Mesendoderm (in vitro differentiated cells): Measurements from ENCODE around the gene MTUS2.

Experiments
- DNase-seq: peaks from one replicate; pipeline ENCODE4 v3.0.0; 2013
- H2AK5ac ChIP-seq: 2 replicates; pipeline ENCODE4 v1.6.1; 2013; ENCODE audit warnings: low read length, inconsistent platforms
- H2BK120ac ChIP-seq: 2 replicates; pipeline ENCODE4 v1.6.1; 2013; ENCODE audit warnings: low read depth, mild to moderate bottlenecking, low read length, moderate library complexity, mixed read lengths
- H2BK15ac ChIP-seq: replicated peaks from 2 replicates; pipeline ENCODE4 v1.6.1; 2013; ENCODE audit warnings: low read depth, mild to moderate bottlenecking, moderate library complexity
- H2BK5ac ChIP-seq: 2 replicates; pipeline ENCODE4 v1.6.1; 2013; ENCODE audit warnings: low read length, inconsistent platforms
- H3K18ac ChIP-seq: 2 replicates; pipeline ENCODE4 v1.6.1; 2013; ENCODE audit warnings: mild to moderate bottlenecking, low read length, mixed read lengths
- H3K23ac ChIP-seq: one replicate; pipeline ENCODE4 v1.6.1; 2013; ENCODE audit warnings: low read length
- H3K27ac ChIP-seq: 2 replicates; pipeline ENCODE4 v1.5.1; 2013; ENCODE audit warnings: low read depth, mild to moderate bottlenecking, inconsistent platforms, low read length, moderate library complexity
- H3K27me3 ChIP-seq: 2 replicates; pipeline ENCODE4 v1.6.1; 2013; ENCODE audit warnings: low read length, control low read depth, mild to moderate bottlenecking, inconsistent platforms; ENCODE audit not compliant: insufficient read depth, poor library complexity
- H3K36me3 ChIP-seq: 2 replicates; pipeline ENCODE4 v1.6.1; 2013; ENCODE audit warnings: low read length, inconsistent platforms; ENCODE audit not compliant: control insufficient read depth, insufficient read depth
- H3K4ac ChIP-seq: one replicate; pipeline ENCODE4 v1.6.1; 2013; ENCODE audit warnings: low read depth, mild to moderate bottlenecking, low read length, moderate library complexity
- H3K4me1 ChIP-seq: 2 replicates; pipeline ENCODE4 v1.6.1; 2013; ENCODE audit warnings: low read depth, low read length, inconsistent platforms; ENCODE audit not compliant: control insufficient read depth
- H3K4me2 ChIP-seq: 2 replicates; pipeline ENCODE4 v1.6.1; 2013; ENCODE audit warnings: low read length
- H3K4me3 ChIP-seq: 2 replicates; pipeline ENCODE4 v1.5.1; 2013; ENCODE audit warnings: mild to moderate bottlenecking, low read length
- H3K56ac ChIP-seq: one replicate; pipeline ENCODE4 v1.6.1; 2013; ENCODE audit warnings: low read length
- H3K79me1 ChIP-seq: 2 replicates; pipeline ENCODE4 v1.6.1; 2013; ENCODE audit warnings: low read length, inconsistent platforms
- H3K79me2 ChIP-seq: 2 replicates; pipeline ENCODE4 v1.6.1; 2013; ENCODE audit warnings: mild to moderate bottlenecking, low read length; ENCODE audit not compliant: control insufficient read depth, insufficient read depth
- H3K9ac ChIP-seq: 2 replicates; pipeline ENCODE4 v1.6.1; 2013; ENCODE audit warnings: low read length, inconsistent platforms
- H4K5ac ChIP-seq: one replicate; pipeline ENCODE4 v1.6.1; 2013; ENCODE audit warnings: low read length
- H4K8ac ChIP-seq: one replicate; pipeline ENCODE4 v1.6.1; 2013; ENCODE audit warnings: low read depth, mild to moderate bottlenecking, control low read depth, low read length, moderate library complexity
- WGBS: extraction: QIAGEN DNeasy Blood & Tissue Kit; methylation state at CpG from one replicate; pipeline ENCODE4 v1.1.7; 2013; ENCODE audit warnings: low lambda C conversion rate, missing lambda C conversion rate; ENCODE audit not compliant: insufficient coverage; ENCODE audit errors: extremely low coverage; 5-methylcytosine and 5-hydroxymethylcytosine counted together

Gene MTUS2

GRCh38 chr13:29117663-29118062 is 297.5 kb downstream of the MTUS2 start:
- no peak overlapping the region for H2BK120ac ChIP-seq
- H3K27ac ChIP-seq: no peak overlapping the region
- no peaks in the 10 kb centered on the region for H3K27me3 ChIP-seq
- WGBS: no CpG with 5 or more reads among the region's 8 CpGs
- H3K4me1 ChIP-seq: no peaks in the 10 kb centered on the region
- no peak overlapping the region for H3K18ac ChIP-seq
- H3K23ac ChIP-seq: no peak overlapping the region
- H3K79me1 ChIP-seq: no peaks in the 10 kb centered on the region
- H3K79me2 ChIP-seq: no peaks in the 10 kb centered on the region
- no peak overlapping the region for H3K4me2 ChIP-seq
- no peak overlapping the region for H4K5ac ChIP-seq
- no peak overlapping the region for H2AK5ac ChIP-seq
- no peak for DNase-seq
- no peak overlapping the region for H3K9ac ChIP-seq
- no peak overlapping the region for H3K56ac ChIP-seq
- no peak overlapping the region for H2BK5ac ChIP-seq
- no peak overlapping the region for H3K4ac ChIP-seq
- H3K4me3 ChIP-seq: no peak overlapping the region
- H4K8ac ChIP-seq: no peak overlapping the region
- H3K36me3 ChIP-seq: no peaks in the 10 kb centered on the region
- H2BK15ac ChIP-seq: no peak overlapping the region

GRCh38 chr13:29118471-29118870 is 298.3 kb downstream of the MTUS2 start:
- no peaks in the 10 kb centered on the region for H3K79me2 ChIP-seq
- no peak overlapping the region for H2AK5ac ChIP-seq
- no peaks in the 10 kb centered on the region for H3K36me3 ChIP-seq
- H3K27ac ChIP-seq: no peak overlapping the region
- no peak overlapping the region for H2BK120ac ChIP-seq
- no peak overlapping the region for H4K5ac ChIP-seq
- no peaks in the 10 kb centered on the region for H3K79me1 ChIP-seq
- no peak overlapping the region for H3K18ac ChIP-seq
- H3K23ac ChIP-seq: no peak overlapping the region
- H3K4me1 ChIP-seq: no peaks in the 10 kb centered on the region
- no peaks in the 10 kb centered on the region for H3K27me3 ChIP-seq
- no peak overlapping the region for H2BK5ac ChIP-seq
- no peak overlapping the region for H3K9ac ChIP-seq
- no peak overlapping the region for H3K56ac ChIP-seq
- H4K8ac ChIP-seq: no peak overlapping the region
- no peak for DNase-seq
- no CpG with 5 or more reads among the region's 1 CpG for WGBS
- H3K4me3 ChIP-seq: no peak overlapping the region
- H2BK15ac ChIP-seq: no peak overlapping the region
- H3K4ac ChIP-seq: no peak overlapping the region
- H3K4me2 ChIP-seq: no peak overlapping the region

DNA sequence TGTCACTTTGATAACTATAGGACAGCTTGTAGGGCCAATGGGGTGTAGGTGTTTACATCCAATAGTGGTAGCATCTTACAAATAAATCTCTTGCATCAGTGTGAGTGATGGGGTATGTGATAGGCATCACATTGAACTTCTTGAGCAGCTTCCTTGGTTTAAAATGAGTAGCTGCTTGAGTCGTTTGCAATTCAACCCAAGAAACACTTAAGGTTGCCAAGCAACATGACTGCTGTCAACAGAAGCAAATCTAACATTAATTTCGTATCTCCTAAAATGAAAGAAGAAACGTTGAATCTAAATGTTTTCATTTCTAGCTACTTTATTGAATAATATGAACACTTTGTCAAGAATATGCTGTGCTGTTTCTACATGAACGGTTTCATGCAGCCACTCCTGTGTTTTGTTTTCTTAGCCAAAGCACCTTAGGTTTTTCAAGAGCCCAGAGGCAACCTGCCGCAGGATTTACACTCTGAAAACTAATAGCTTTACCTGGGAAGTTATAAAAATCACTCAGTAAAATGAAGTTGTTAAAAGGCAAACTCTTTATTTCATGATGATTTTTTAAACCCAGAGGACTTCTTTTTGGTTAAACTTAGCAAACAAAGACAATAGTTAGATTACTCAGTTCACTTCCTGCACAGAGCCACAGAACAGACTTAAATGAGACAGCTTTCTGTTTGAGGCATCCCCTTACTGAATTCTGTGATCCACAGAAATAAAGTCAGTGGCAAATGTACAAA is 305.2 kb downstream of the MTUS2 start:
- Histone ChIP-seq H3K79me2 (no peaks in the 10 kb centered on the region), H3K4ac (no peak overlapping the region), H2BK120ac (no peak overlapping the region), H3K27me3 (no peaks in the 10 kb centered on the region), H3K18ac (no peak overlapping the region), H4K8ac (no peak overlapping the region), H2AK5ac (no peak overlapping the region), H3K56ac (no peak overlapping the region), H3K79me1 (no peaks in the 10 kb centered on the region), H3K4me3 (no peak overlapping the region), H2BK15ac (no peak overlapping the region), H3K23ac (no peak overlapping the region), H3K9ac (no peak overlapping the region), H4K5ac (no peak overlapping the region), H2BK5ac (no peak overlapping the region), H3K4me2 (no peak overlapping the region), H3K36me3 (no peaks in the 10 kb centered on the region), H3K4me1 (no peaks in the 10 kb centered on the region), H3K27ac (no peak overlapping the region)
- WGBS: no CpG with 5 or more reads among the region's 5 CpGs
- DNase-seq: peak; percentile 70

GRCh38 chr13:29125934-29126424 is 305.8 kb downstream of the MTUS2 start:
- Histone ChIP-seq H3K23ac (no peak overlapping the region), H2AK5ac (no peak overlapping the region), H3K4me2 (no peak overlapping the region), H2BK15ac (no peak overlapping the region), H3K79me2 (no peaks in the 10 kb centered on the region), H3K27me3 (no peaks in the 10 kb centered on the region), H3K36me3 (no peaks in the 10 kb centered on the region), H3K4me3 (no peak overlapping the region), H3K4ac (no peak overlapping the region), H2BK120ac (no peak overlapping the region), H3K79me1 (no peaks in the 10 kb centered on the region), H4K8ac (no peak overlapping the region), H3K56ac (no peak overlapping the region), H3K27ac (no peak overlapping the region), H3K18ac (no peak overlapping the region), H3K9ac (no peak overlapping the region), H2BK5ac (no peak overlapping the region), H3K4me1 (no peaks in the 10 kb centered on the region), H4K5ac (no peak overlapping the region)
- WGBS: 100% methylated on average over 1 of the region's 5 CpGs
- no peak for DNase-seq

DNA sequence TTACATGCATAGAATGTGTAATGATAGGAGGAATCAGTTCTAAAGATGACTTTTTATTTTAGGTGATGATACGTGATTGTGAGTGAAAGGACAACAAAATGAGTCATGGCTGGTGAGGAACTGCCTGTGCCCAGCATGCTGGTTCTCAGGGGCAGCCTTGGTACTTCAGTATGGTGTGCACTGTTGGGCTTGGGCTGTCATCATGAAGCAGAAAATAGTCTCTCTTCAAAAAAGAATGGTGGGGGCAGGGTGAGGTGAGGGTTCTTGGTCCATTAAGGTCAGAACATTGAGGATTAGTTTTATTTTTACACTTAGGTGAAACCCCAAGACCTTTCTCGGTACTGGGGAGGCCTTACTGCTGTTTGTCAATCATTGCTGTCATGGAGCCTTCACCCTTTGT is 309.5 kb downstream of the MTUS2 start:
- Histone ChIP-seq H4K5ac (no peak overlapping the region), H3K23ac (no peak overlapping the region), H2AK5ac (no peak overlapping the region), H2BK5ac (no peak overlapping the region), H4K8ac (no peak overlapping the region), H2BK120ac (no peak overlapping the region), H3K4me3 (no peak overlapping the region), H3K79me1 (no peaks in the 10 kb centered on the region), H3K79me2 (no peaks in the 10 kb centered on the region), H3K4ac (no peak overlapping the region), H3K9ac (no peak overlapping the region), H3K27me3 (no peaks in the 10 kb centered on the region), H3K56ac (no peak overlapping the region), H3K18ac (no peak overlapping the region), H2BK15ac (no peak overlapping the region), H3K4me2 (no peak overlapping the region), H3K36me3 (no peaks in the 10 kb centered on the region), H3K27ac (no peak overlapping the region), H3K4me1 (no peaks in the 10 kb centered on the region)
- WGBS: 100% methylated on average over 1 of the region's 2 CpGs
- DNase-seq: no peak

- no peak overlapping the region for H3K18ac ChIP-seq
- H3K36me3 ChIP-seq: no peaks in the 10 kb centered on the region
- no peak overlapping the region for H3K23ac ChIP-seq
- no peak overlapping the region for H3K9ac ChIP-seq
- H3K4ac ChIP-seq: no peak overlapping the region
- H4K8ac ChIP-seq: no peak overlapping the region
- no peak overlapping the region for H4K5ac ChIP-seq
- no peaks in the 10 kb centered on the region for H3K79me2 ChIP-seq
- H3K4me3 ChIP-seq: no peak overlapping the region
- no CpG with 5 or more reads among the region's 1 CpG for WGBS
- H2BK5ac ChIP-seq: no peak overlapping the region
- H3K79me1 ChIP-seq: no peaks in the 10 kb centered on the region
- no peak overlapping the region for H3K56ac ChIP-seq
- H2AK5ac ChIP-seq: no peak overlapping the region
- DNase-seq: no peak
- H3K27me3 ChIP-seq: no peaks in the 10 kb centered on the region
- H2BK15ac ChIP-seq: no peak overlapping the region
- H3K4me1 ChIP-seq: no peaks in the 10 kb centered on the region
- H2BK120ac ChIP-seq: no peak overlapping the region
- H3K27ac ChIP-seq: no peak overlapping the region
- no peak overlapping the region for H3K4me2 ChIP-seq
These were observed 311.0 kb downstream of the MTUS2 start for GRCh38 chr13:29131159-29131558.
